GM19351 (cell line): Measurements from ENCODE around the gene TET1.
"Not testable (repeated sequence)": the region's sequence is repeated elsewhere in the genome, so short reads cannot be mapped to it uniquely, and the experiment has no call there.

Experiments
- ATAC-seq: cut with Tn5 transposase; IDR thresholded peaks from one replicate; pipeline ENCODE4 v1.9.1; 2021; ENCODE audit warnings: mild to moderate bottlenecking, moderate library complexity; ENCODE audit not compliant: unreplicated experiment

TET1 gene

GRCh38 chr10:68696018-68696417 is 135.9 kb downstream of the TET1 start:
- ATAC-seq = no peak

- no peak for ATAC-seq
Observed at GRCh38 chr10:68697106-68697505, 137.0 kb downstream of the TET1 start.

- no peak for ATAC-seq
Observed at GRCh38 chr10:68700197-68700596, 140.1 kb downstream of the TET1 start.

- no peak for ATAC-seq
Observed at GRCh38 chr10:68705548-68705947, 145.4 kb downstream of the TET1 start.

- not testable (repeated sequence) for ATAC-seq
Observed at GRCh38 chr10:68708987-68709386, 148.8 kb downstream of the TET1 start.

GRCh38 chr10:68713065-68713464 is 152.9 kb downstream of the TET1 start:
- ATAC-seq = not testable (repeated sequence)

- ATAC-seq = no peak
Observed at GRCh38 chr10:68717435-68717834, 157.3 kb downstream of the TET1 start.

GRCh38 chr10:68720793-68721672 is 160.9 kb downstream of the TET1 start, which contains the start of gene CCAR1:
Gene CCAR1, plus strand, starts transcription at chr10:68721239. Its CDS starts 1,266 bp downstream, at chr10:68722505.
- peak; percentile 99 for ATAC-seq

- peak; percentile 19 for ATAC-seq
Observed at GRCh38 chr10:68721673-68722335, 161.7 kb downstream of the TET1 start.

- no peak for ATAC-seq
Observed at GRCh38 chr10:68725016-68725415, 164.9 kb downstream of the TET1 start.

- ATAC-seq = no peak
Observed at GRCh38 chr10:68727146-68727545, 167.0 kb downstream of the TET1 start.

GRCh38 chr10:68732651-68733050 is 172.5 kb downstream of the TET1 start:
- no peak for ATAC-seq

GRCh38 chr10:68734349-68734748 is 174.2 kb downstream of the TET1 start:
- ATAC-seq = no peak

GRCh38 chr10:68735119-68735518 is 175.0 kb downstream of the TET1 start:
- ATAC-seq = no peak

- ATAC-seq = not testable (repeated sequence)
Observed at GRCh38 chr10:68735739-68736138, 175.6 kb downstream of the TET1 start.

GRCh38 chr10:68740676-68741075 is 180.5 kb downstream of the TET1 start:
- ATAC-seq = not testable (repeated sequence)

- no peak for ATAC-seq
Observed at GRCh38 chr10:68742397-68742796, 182.3 kb downstream of the TET1 start.
